CD4-positive, alpha-beta T cell treated with Interferon alpha-2 for 1 hour (primary cell): Measurements from ENCODE around the gene FANCE.
"Not testable (repeated sequence)": the region's sequence is repeated elsewhere in the genome, so short reads cannot be mapped to it uniquely, and the experiment has no call there.

Source experiments
- DNase-seq, 2 donors: peaks; one replicate each; pipeline ENCODE4 v3.0.0-alpha.2; 2020 to 2022

FANCE gene

DNA sequence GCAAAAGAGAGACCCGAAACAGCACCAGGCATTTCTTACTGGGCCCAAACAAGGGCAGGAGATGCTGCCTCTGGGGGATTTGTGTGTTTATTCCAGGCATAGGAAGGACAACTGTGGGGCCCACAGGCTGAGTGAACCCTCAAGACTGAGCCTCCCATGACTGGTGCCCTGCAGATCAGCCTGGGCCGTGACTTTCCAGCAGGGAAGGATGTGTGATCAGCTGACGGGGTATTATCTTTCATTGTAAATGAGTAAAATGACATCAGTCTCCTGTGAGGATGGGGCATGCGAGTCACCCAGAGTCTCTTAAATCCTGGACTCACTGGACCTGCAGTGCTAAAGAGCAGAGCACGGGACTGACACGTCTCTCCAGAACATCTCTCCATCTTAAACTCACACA, 48.6 kb downstream of the FANCE start:
- no peak for DNase-seq

DNA sequence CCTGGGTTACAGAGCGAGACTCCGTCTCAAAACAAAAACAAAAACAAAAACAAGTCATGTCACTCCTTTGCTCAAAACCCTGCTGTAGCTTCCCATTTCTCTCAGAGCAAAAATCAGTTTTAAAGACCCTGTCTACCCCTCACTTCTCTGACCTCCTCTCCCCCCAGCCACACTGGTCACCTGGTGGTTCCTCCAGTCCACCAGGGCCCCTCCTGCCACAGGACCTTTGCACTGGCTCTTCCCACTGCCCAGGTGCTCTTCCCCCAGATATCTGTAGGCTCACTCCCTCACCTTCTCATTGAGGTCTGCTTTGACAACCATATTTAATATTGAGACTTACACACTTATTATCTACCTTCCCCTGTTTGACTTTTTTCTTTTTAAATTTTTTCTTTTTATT, 49.6 kb downstream of the FANCE start:
- DNase-seq: no peak

DNA sequence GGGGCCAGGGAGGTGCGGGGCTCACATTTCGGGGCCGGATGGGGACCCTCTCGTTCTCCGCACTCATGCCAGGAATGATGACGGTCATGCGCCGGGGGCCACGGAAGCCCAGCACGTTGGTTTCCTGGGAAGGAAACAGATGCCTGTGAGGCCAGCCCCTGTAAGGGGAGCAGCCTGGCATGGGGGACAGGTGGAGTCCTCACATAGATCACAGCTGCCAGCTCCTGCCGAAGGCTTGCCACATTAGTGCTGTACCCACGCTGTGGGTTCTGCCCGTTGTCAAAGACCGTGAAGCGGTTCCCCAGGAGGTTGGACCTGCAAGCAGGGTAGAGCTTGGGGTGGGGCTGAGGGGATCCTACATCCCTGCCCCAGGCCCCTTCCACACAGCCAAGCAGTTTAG, 51.4 kb downstream of the FANCE start:
- no peak for DNase-seq

DNA sequence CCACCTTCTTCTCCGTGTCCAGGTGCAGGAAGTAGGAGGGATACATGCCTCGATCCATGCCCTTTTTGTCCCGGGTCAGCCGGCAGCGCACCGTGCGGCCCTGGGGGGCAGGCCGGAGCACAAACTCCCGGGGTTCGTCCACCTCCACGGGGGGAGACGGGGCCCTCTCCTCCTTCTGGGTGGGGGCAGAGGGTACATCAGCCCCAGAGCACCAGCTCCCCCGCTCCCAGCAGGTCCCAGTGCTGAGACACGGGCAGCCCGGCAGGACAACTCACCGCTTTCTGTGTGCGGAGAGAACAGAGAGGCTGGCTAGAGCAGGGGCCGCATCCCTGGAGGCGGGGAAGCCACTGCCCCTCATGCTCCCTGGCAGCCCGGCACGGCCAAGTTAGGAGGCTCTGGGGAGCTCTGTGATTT, 53.9 kb downstream of the FANCE start:
- no peak for DNase-seq

DNA sequence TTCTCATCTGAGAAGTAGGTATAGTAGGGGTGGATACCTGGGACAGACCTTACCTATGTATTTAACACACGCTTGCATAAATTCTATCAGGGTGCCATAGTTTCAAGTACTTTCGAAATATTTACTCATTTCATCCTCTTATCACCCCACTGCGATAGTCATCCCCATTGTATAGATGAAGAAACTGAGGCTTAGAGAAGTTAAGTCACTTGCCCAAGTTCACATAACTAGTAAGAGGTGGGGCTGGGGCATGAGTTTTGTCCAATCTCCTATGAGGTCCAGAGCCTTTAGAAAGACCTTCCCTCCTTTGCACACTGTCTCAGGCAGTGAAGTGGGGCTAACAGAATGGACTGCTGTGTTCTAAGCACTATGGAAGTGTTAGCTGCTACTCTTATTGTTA, 54.4 kb downstream of the FANCE start:
- no peak for DNase-seq

DNA sequence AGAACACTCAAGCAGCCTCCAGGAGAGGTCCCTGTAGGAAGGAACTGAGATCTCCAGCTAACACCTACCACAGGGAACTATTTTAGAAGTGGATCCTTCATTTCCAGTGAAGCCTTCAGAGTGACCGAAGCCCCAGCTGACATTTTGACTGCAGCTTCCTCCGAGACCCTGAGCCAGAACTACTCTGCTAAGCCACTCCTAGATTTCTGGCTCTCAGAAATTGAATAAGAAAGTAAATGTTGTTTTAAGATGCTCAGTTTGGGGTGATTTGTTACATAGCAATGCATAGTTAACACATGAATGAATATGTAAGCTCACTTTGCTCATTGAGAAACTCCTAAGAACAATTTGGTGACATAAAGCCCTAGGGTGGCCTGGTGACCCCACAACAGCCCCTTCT, 55.1 kb downstream of the FANCE start:
- DNase-seq: no peak

DNA sequence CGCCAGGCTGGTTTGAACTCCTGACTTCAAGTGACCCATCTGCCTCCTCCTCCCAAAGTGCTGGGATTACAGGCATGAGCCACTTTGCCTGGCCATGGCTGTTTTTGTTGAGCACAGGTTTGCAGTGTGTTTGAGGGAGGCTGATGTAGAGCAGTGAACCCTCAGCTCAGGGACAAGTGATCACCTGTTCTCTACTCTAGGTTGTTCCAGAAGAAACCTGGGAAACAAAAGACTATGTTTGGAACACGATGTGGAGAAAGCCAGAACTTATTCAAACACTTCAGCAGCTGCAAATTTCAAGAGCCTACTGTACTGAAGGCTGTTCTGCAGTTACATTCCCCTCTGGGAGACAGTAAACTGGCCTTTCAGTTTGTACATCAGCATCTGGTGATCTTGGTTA, 55.9 kb downstream of the FANCE start:
- DNase-seq: no peak

DNA sequence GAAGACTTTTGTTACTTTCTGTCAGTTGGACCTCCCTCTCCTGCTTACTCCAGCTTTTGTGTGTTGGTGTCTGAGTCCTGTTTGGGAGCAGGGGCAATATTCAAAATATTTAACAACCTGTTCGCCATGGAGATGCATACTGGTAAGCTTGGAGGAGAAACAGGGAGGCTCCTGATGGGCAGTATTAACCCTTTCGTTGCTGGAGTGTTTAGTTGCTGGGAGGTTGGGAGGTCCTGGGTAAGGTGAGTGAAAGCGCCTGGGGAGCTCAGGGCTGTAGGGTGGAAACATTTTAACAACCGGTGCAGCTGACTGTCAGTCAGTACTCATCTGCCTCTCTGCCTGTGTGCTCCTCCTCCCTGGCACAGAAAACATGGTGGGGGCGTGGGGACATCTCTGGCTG, 56.4 kb downstream of the FANCE start:
- DNase-seq: no peak

DNA sequence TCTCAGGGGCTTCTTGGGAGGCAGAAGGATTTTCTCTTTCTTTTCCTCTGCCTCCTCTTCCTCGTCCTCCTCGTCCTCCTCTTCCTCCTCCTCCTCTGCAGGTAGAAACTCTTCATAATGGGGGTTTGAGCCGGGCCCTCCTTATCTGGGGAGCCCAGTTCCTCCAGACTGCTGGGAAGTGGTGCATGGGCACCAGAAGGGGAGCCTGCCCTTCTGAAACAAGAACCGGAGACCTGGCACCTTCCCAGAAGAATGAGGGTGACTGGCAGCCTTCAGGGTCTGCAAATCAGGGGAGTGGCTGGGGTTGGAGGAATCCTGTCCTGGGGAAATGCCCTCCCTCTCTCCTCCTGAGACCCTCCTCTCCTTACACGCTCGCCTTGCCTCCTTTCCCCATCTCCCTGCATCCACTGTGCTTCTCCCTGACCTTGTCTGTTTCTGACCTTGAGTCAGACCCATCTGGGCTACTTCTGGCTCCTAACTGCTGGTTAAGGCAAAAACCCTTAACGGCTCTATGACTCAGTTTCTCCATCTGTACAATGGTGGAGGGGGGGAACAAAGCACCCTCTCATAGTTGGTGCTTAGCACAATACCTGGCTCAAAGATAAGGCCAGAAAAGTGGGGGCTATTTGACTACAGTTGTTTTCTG, 58.9 kb downstream of the FANCE start:
- DNase-seq: no peak

DNA sequence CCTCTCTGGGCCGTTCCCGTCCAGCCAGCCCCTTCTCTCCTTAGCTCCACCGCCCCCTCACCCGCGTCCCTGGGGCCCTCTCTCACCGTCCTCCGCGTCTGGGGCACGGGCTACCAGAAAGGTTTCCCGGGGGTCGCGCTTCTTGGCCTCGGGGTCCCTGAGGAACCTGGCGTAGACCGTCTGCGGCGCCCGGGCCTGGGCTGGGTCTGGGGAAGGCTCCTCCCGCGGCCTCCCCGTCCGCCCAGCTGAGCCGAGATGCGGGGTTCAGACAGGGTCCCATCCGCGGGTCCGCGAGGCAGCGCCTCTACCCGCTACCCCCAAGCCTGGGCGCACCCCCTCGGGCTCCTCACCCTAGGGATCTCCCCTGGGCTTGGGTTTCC, 59.4 kb downstream of the FANCE start:
- DNase-seq: no peak

DNA sequence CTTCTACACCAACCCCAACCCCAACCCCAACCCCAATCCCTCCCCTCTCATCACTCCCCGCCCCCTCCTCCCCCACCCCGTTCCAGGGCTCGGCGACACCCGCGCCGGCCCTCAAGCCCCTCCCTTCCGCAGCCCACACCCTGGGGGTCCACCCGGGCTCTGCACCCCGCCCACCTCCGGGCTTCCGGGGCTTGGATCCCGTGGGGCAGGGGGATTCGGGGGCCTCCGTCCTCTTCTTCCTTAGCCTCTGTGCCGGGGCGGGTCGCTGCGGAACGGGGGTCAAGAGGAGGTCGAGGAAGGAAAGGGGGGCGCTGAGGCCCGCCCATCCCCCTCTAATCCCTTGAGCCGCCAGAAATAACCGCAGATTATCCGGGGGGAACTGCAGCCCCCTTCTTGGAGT, 59.9 kb downstream of the FANCE start:
- DNase-seq: no peak

DNA sequence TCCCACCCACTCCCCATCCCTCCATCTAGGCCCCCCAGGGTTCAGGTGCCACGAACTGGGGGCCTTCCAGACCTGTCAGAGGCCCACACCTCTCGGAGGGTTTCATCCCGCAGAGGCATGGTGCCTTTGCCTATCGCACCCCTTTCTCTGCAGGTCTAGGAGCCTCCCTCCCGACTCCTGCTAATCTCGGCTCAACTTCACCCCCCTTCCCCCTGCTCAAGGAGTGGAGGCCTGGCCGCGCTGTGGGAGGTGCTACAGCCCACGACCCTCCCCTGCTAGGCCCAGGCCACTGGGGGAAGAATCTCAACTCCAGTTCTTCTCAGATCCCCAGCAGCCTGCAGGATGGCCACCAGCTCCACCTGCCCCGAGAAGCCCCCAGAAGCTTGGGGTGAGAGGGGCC, 60.6 kb downstream of the FANCE start, which contains the start of gene TULP1:
TULP1 (minus strand) TSS at position 157 of the 400 bp plus-strand sequence; CDS start at position 119, 38 bp downstream.
- no peak for DNase-seq

DNA sequence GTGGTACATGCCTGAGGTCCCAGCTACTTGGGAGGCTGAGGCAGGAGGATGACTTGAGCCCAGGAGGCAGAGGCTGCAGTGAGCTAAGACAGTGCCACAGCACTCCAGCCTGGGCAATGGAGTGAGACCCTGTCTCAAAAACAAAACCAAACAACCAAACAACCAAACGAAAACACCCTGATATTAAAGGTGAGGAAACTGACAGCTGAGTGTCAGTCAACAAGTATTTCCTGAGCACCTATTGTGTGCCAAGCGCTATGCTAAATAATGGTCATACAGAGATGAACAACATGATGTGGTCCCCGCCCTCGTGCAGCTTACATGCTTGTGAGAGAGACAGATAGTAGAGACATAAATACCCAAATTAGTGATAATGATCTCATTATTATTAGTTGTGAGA, 62.4 kb downstream of the FANCE start:
- no peak for DNase-seq

DNA sequence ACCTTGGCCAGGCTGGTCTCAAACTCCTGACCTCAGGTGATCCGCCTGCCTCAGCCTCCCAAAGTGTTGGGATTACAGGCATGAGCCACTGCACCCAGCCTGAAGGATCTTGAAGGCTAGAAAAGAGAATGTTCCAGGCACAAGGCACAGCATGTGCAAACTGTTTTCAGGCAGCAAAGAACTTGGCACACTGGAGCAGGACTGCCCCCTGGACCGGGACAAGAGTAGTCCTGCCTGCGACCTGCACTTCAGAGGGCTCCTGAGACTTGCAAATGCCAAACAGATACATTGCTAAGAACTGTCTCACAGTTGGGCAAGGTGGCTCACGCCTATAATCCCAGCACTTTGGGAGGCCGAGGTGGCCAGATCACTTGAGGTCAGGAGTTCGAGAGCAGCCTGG, 63.8 kb downstream of the FANCE start:
- not testable (repeated sequence) for DNase-seq
